ENCODE measurements around the gene USP49.
"Not testable (repeated sequence)": the region's sequence is repeated elsewhere in the genome, so short reads cannot be mapped to it uniquely, and the experiment has no call there.

USP49 gene

DNA sequence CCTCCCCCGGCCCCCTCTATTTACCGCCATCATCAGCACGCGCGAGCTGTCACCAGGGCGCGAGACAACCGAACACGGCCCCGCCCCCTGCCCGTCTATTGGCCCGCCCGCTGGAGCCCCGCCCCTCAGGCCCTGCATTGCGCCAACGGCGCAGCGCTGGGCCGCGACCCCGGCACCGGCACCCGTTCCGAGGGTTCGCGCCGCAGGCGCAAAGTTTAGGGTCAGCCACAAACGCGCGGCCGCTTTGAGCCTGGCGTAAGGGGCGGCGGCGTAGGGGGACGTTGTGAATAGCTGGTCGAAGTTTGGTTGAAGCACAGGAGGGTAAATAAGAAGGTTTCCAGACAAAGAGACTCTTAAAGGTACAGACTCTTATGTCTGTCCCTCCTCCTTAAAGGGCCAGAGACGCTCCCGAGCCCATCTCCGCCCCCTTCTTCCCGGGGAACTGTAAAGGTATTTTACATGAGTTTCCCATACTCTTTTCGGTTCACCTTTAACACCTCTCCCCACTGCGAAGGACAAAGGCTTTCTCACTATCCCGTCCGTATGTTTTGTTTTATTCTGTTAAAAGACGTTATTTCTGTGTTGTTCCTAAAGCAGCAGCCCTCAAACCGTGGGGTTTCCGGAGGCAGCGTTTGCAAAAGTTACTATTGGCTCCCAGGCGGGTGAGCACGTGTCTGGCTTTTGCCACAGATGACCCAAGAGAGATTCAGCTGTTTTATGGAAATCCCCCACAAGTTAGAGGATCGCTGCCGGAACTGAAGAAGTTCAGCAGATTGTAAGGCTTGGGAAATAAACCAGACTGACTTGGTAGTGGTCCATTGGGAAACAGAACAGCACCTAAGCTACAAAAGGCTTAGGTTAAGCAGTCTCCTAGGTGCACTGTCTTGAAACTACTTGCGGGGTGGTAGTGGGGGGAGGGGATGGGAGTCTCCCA is at the start of gene USP49:
TSS of gene USP49 (minus strand) at position 76 of the 934 bp plus-strand sequence. CDS start 88,392 bp downstream, outside the sequence.
- H3K4me3 ChIP-seq (ENCODE audit: low read depth, low read length), result peak within 1 kb of the TSS; percentile 91
- DNase-seq (ENCODE audit: low read depth), result peak; percentile 95
- TF ChIP-seq, protein P1, sequence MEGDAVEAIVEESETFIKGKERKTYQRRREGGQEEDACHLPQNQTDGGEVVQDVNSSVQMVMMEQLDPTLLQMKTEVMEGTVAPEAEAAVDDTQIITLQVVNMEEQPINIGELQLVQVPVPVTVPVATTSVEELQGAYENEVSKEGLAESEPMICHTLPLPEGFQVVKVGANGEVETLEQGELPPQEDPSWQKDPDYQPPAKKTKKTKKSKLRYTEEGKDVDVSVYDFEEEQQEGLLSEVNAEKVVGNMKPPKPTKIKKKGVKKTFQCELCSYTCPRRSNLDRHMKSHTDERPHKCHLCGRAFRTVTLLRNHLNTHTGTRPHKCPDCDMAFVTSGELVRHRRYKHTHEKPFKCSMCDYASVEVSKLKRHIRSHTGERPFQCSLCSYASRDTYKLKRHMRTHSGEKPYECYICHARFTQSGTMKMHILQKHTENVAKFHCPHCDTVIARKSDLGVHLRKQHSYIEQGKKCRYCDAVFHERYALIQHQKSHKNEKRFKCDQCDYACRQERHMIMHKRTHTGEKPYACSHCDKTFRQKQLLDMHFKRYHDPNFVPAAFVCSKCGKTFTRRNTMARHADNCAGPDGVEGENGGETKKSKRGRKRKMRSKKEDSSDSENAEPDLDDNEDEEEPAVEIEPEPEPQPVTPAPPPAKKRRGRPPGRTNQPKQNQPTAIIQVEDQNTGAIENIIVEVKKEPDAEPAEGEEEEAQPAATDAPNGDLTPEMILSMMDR (IDR thresholded peaks at IDR 0.05; ENCODE audit: low read depth, low read length), result no peak
- TF ChIP-seq, protein P2, sequence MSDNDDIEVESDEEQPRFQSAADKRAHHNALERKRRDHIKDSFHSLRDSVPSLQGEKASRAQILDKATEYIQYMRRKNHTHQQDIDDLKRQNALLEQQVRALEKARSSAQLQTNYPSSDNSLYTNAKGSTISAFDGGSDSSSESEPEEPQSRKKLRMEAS (IDR thresholded peaks at IDR 0.05; ENCODE audit: low read depth, low read length), result peak; percentile 100
- TF ChIP-seq MYC (IDR thresholded peaks at IDR 0.05; ENCODE audit: low read depth, low read length) (peak; percentile 98), POLR2A (IDR thresholded peaks at IDR 0.05; ENCODE audit: extremely low read depth, insufficient read length) (no peak)

DNA sequence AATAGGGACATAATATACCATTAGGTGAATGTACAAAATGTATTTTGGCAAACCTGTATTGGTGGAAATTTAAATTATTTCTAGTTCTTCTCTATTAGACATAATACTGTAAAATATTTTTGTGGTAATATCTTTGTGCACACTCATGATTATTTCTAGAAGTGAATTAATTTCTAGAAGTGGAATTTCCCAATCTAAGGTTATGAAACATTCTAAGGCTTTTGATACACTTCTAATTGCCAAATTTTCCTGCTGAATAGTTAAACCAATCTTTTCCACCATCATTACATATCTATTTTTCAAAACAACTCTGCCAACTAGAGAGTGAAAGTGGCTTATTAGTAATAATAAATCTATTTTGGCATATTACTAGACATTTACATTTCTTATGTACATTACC is 48.3 kb upstream of the USP49 start:
- no peak overlapping the region for H3K4me3 ChIP-seq (ENCODE audit: low read depth, low read length)
- DNase-seq (ENCODE audit: low read depth), result no peak
- TF ChIP-seq MYC (IDR thresholded peaks at IDR 0.05; ENCODE audit: low read depth, low read length) (no peak), POLR2A (IDR thresholded peaks at IDR 0.05; ENCODE audit: extremely low read depth, insufficient read length) (no peak)
- TF ChIP-seq, protein P2 (IDR thresholded peaks at IDR 0.05; ENCODE audit: low read depth, low read length), result no peak
- TF ChIP-seq, protein P1 (IDR thresholded peaks at IDR 0.05; ENCODE audit: low read depth, low read length), result no peak

DNA sequence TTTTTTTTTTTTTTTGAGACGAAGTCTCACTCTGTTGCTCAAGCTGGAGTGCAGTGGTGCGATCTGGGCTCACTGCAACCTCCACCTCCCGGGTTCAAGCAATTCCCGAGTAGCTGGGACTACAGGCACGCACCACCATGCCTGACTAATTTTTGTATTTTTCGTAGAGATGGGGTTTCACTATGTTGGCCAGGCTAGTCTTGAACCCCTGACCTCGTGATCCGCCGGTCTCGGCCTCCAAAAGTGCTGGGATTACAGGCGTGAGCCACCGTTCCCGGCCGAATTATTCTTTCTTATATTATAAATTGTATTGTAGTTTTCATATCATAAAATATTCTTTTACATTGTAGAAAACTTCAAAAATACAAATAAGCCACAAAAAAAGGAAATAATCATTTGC is 47.7 kb upstream of the USP49 start:
- DNase-seq (ENCODE audit: low read depth); H3K4me3 ChIP-seq (ENCODE audit: low read depth, low read length): not testable (repeated sequence)

DNA sequence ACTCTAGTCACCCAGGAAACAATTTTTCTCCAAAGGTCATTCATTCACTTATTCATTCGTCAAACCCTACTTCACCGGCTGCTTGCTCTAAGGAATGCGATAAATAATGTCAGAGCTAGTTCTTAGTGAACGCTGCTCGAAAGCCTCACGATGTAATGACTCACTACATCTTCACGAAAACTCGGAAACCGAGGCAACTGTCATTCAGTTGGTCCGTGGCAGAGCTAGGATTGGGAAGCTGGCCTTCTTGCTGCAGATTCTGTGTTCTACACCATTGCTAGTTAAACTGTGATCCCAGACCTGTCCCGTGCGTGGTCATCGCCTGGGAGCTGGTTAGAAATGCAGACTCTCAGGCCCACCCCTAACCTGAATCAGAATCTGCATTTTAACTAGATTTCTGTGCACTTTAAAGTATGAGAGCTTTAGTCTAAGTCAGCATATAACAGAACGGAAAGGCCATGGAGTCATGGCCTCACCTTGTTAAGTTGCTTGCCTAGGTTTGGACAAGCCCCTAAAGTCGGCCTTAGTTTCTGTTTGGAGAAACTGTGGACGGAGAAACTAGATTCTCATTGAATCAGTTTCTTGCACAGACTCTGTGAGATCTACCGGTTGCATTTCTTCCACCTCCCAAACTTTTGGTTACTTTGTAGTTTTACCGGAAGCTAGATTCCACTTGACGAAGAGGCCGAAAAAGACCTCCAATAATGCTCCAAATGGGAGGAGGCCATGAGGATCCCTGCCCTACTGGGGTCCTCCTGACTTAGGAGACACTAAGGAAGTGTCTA is 47.1 kb upstream of the USP49 start:
- TF ChIP-seq, protein P1 (IDR thresholded peaks at IDR 0.05; ENCODE audit: low read depth, low read length), result no peak
- TF ChIP-seq POLR2A (IDR thresholded peaks at IDR 0.05; ENCODE audit: extremely low read depth, insufficient read length) (no peak), MYC (IDR thresholded peaks at IDR 0.05; ENCODE audit: low read depth, low read length) (no peak)
- TF ChIP-seq, protein P2 (IDR thresholded peaks at IDR 0.05; ENCODE audit: low read depth, low read length), result no peak
- H3K4me3 ChIP-seq (ENCODE audit: low read depth, low read length), result peak overlapping the region; percentile 67
- no peak for DNase-seq (ENCODE audit: low read depth)

DNA sequence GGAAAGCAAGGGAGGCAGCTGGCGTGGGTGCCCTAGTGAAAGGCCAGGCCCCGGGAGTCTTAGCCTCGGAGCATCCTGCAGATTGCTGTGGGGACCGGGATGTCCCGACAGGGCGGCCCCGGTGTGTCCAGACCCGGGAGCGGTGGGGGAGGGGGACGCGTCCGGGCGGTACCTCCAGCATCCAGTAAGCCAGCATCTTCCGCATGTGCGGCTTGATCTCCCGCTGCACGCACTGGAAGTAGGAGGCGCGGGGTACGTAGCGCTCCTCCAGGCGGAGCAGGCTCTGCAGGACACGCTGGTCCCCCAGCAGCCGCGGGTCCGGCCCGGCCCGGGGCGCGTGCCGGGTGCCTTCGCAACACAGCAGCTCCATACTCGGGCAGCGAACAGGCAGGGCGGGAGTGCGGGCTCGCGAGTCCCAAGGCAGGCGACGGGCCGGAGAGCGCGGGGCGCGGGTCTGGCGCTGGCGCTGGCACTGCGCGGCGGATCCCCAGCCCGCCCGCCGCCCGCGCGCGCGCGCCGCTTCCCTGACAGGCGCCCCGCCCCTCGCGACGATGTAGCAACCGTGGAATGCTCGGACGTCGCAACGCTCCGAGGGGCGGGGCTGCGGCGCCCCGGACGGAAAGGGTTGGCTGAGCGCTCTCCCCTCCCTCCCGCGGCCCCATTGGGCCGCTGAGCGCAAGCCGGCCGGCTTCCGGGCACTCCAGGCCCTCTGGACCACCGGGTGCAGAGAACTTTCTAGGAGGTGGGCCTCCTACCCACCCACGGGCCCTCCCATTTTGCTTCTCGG is 46.3 kb upstream of the USP49 start, which contains the start of gene CCND3:
TSS of gene CCND3 (minus strand) at position 529 of the 787 bp plus-strand sequence. CDS start at position 370, 159 bp downstream.
- TF ChIP-seq MYC (IDR thresholded peaks at IDR 0.05; ENCODE audit: low read depth, low read length) (peak; percentile 29; the same call in 1 of the 2 replicates), POLR2A (IDR thresholded peaks at IDR 0.05; ENCODE audit: extremely low read depth, insufficient read length) (peak; percentile 40)
- TF ChIP-seq, protein P1 (IDR thresholded peaks at IDR 0.05; ENCODE audit: low read depth, low read length), result no peak
- TF ChIP-seq, protein P2 (IDR thresholded peaks at IDR 0.05; ENCODE audit: low read depth, low read length), result peak; percentile 41; the same call in 1 of the 2 replicates
- peak; percentile 97 for DNase-seq (ENCODE audit: low read depth)
- H3K4me3 ChIP-seq (ENCODE audit: low read depth, low read length), result peak within 1 kb of the TSS; percentile 97
